SK-N-SH treated with all-trans-retinoic acid at 6 μM for 48 hours (cell line): ENCODE results near the gene TRH.

Experiments used
- ARNTL ChIP-seq: fragments of 450-650 bp; formaldehyde crosslinking; IDR thresholded peaks from 2 replicates; pipeline ENCODE4 v1.5.0; 2020; ENCODE audit warnings: low read depth, mild to moderate bottlenecking, moderate library complexity, borderline replicate concordance
- ESRRG ChIP-seq: fragments of 250-450 bp; sonication (Bioruptor Pico); IDR thresholded peaks from 2 replicates; pipeline ENCODE4 v1.6.1; 2021; ENCODE audit warnings: mild to moderate bottlenecking
- GLIS3 ChIP-seq: fragments of 250-450 bp; sonication (Bioruptor Pico); IDR thresholded peaks from 2 replicates; pipeline ENCODE4 v1.5.0; 2020; ENCODE audit warnings: mild to moderate bottlenecking, moderate library complexity
- PPARA ChIP-seq: fragments of 250-450 bp; sonication (Bioruptor Pico); IDR thresholded peaks from 2 replicates; pipeline ENCODE4 v1.5.0; 2020; ENCODE audit warnings: mild to moderate bottlenecking, borderline replicate concordance
- RARB ChIP-seq: fragments of 250-450 bp; sonication (Bioruptor Pico); IDR thresholded peaks from 2 replicates; pipeline ENCODE4 v1.8.0; 2021; ENCODE audit warnings: mild to moderate bottlenecking, moderate library complexity
- TOX ChIP-seq: fragments of 250-450 bp; sonication (Bioruptor Pico); IDR thresholded peaks from 2 replicates; pipeline ENCODE4 v1.8.0; 2021; ENCODE audit warnings: mild to moderate bottlenecking, moderate library complexity, borderline replicate concordance
- ZC3H10 ChIP-seq: fragments of 250-450 bp; sonication (Bioruptor Pico); IDR thresholded peaks from 2 replicates; pipeline ENCODE4 v1.5.1; 2021; ENCODE audit warnings: mild to moderate bottlenecking, moderate library complexity
- ZFP3 ChIP-seq: fragments of 250-450 bp; sonication (Bioruptor Pico); IDR thresholded peaks from 2 replicates; pipeline ENCODE4 v1.5.0; 2020; ENCODE audit warnings: mild to moderate bottlenecking, moderate library complexity
- ZFP30 ChIP-seq: fragments of 450-650 bp; formaldehyde crosslinking; IDR thresholded peaks from 2 replicates; pipeline ENCODE4 v1.5.0; 2022; ENCODE audit warnings: mild to moderate bottlenecking, moderate library complexity
- ZNF565 ChIP-seq: fragments of 450-650 bp; formaldehyde crosslinking; conservative IDR thresholded peaks from 2 replicates; pipeline ENCODE4 v1.5.0; 2020; ENCODE audit warnings: low read depth, mild to moderate bottlenecking, moderate library complexity
- TF ChIP-seq, protein P1 (sequence below): fragments of 250-450 bp; sonication (Bioruptor Pico); IDR thresholded peaks from 2 replicates; pipeline ENCODE4 v1.8.0; 2021; ENCODE audit warnings: low read depth, mild to moderate bottlenecking, moderate library complexity, borderline replicate concordance
- TF ChIP-seq, protein P2 (sequence below): fragments of 250-450 bp; sonication (Bioruptor Pico); IDR thresholded peaks from 2 replicates; pipeline ENCODE4 v1.5.1; 2020; ENCODE audit warnings: low read depth, mild to moderate bottlenecking, moderate library complexity
- TF ChIP-seq, protein P3 (sequence below): fragments of 250-450 bp; sonication (Bioruptor Pico); IDR thresholded peaks from 2 replicates; pipeline ENCODE4 v1.5.1; 2021; ENCODE audit warnings: mild to moderate bottlenecking, moderate library complexity

GRCh38 chr3:129985113-129985512 lies 10.6 kb downstream of the TRH start:
- TF ChIP-seq, protein P1, sequence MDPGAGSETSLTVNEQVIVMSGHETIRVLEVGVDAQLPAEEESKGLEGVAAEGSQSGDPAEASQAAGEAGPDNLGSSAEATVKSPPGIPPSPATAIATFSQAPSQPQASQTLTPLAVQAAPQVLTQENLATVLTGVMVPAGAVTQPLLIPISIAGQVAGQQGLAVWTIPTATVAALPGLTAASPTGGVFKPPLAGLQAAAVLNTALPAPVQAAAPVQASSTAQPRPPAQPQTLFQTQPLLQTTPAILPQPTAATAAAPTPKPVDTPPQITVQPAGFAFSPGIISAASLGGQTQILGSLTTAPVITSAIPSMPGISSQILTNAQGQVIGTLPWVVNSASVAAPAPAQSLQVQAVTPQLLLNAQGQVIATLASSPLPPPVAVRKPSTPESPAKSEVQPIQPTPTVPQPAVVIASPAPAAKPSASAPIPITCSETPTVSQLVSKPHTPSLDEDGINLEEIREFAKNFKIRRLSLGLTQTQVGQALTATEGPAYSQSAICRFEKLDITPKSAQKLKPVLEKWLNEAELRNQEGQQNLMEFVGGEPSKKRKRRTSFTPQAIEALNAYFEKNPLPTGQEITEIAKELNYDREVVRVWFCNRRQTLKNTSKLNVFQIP, result no peak
- TF ChIP-seq GLIS3, result no peak
- TF ChIP-seq ZFP3 (CRISPR knock-in tag), result no peak
- no peak for TF ChIP-seq RARB (CRISPR knock-in tag)
- no peak for TF ChIP-seq ZNF565 (CRISPR knock-in tag)
- TF ChIP-seq ZC3H10 (CRISPR knock-in tag), result no peak
- TF ChIP-seq, protein P2, sequence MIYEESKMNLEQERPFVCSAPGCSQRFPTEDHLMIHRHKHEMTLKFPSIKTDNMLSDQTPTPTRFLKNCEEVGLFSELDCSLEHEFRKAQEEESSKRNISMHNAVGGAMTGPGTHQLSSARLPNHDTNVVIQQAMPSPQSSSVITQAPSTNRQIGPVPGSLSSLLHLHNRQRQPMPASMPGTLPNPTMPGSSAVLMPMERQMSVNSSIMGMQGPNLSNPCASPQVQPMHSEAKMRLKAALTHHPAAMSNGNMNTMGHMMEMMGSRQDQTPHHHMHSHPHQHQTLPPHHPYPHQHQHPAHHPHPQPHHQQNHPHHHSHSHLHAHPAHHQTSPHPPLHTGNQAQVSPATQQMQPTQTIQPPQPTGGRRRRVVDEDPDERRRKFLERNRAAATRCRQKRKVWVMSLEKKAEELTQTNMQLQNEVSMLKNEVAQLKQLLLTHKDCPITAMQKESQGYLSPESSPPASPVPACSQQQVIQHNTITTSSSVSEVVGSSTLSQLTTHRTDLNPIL, result no peak
- TF ChIP-seq, protein P3, sequence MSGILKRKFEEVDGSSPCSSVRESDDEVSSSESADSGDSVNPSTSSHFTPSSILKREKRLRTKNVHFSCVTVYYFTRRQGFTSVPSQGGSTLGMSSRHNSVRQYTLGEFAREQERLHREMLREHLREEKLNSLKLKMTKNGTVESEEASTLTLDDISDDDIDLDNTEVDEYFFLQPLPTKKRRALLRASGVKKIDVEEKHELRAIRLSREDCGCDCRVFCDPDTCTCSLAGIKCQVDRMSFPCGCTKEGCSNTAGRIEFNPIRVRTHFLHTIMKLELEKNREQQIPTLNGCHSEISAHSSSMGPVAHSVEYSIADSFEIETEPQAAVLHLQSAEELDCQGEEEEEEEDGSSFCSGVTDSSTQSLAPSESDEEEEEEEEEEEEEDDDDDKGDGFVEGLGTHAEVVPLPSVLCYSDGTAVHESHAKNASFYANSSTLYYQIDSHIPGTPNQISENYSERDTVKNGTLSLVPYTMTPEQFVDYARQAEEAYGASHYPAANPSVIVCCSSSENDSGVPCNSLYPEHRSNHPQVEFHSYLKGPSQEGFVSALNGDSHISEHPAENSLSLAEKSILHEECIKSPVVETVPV, result no peak
- TF ChIP-seq PPARA (CRISPR knock-in tag), result no peak
- no peak for TF ChIP-seq ARNTL (CRISPR knock-in tag)
- TF ChIP-seq ZFP30 (CRISPR knock-in tag), result no peak
- no peak for TF ChIP-seq ESRRG (CRISPR knock-in tag)
- no peak for TF ChIP-seq TOX (CRISPR knock-in tag)
